H1 (cell line): ENCODE data around the gene EEPD1.
"Not testable (repeated sequence)": the region's sequence is repeated elsewhere in the genome, so short reads cannot be mapped to it uniquely, and the experiment has no call there.

Source experiments
- BRCA1 ChIP-seq: IDR thresholded peaks from 2 replicates; pipeline ENCODE4 v1.6.1; 2012; ENCODE audit warnings: low read depth, low read length, improper control_type of control experiment
- CREB1 ChIP-seq: IDR thresholded peaks from 2 replicates; pipeline ENCODE4 v1.6.1; 2012; ENCODE audit warnings: inconsistent platforms
- JUN ChIP-seq: IDR thresholded peaks from 2 replicates; pipeline ENCODE4 v1.6.1; 2011; ENCODE audit warnings: low read depth, mild to moderate bottlenecking, improper control_type of control experiment, low read length
- KDM1A ChIP-seq: fragments of 200-600, 300-600 bp; sonication (generic); IDR thresholded peaks from 2 replicates; pipeline ENCODE4 v1.7.1; 2016; ENCODE audit warnings: mild to moderate bottlenecking, low read length, borderline replicate concordance
- POLR2AphosphoS5 ChIP-seq: IDR thresholded peaks from 2 replicates; pipeline ENCODE4 v1.6.1; 2011; ENCODE audit warnings: low read depth, low read length
- RAD21 ChIP-seq, 2 experiments: IDR thresholded peaks in 1 of 2; conservative IDR thresholded peaks in 1 of 2; 2 replicates each; pipeline ENCODE4 v1.6.1; 2011; ENCODE audit warnings: low read depth in 2 of 2, low read length in 2 of 2, improper control_type of control experiment in 1 of 2, inconsistent platforms in 1 of 2, mild to moderate bottlenecking in 1 of 2, moderate library complexity in 1 of 2
- SUZ12 ChIP-seq: fragments of 200-600 bp; sonication (generic); IDR thresholded peaks from 2 replicates; pipeline ENCODE4 v1.6.1; 2012; ENCODE audit warnings: mild to moderate bottlenecking, inconsistent platforms, low read length, moderate library complexity, mixed read lengths
- TCF12 ChIP-seq: IDR thresholded peaks from 2 replicates; pipeline ENCODE4 v1.6.1; 2011; ENCODE audit warnings: low read depth, mild to moderate bottlenecking, low read length
- YY1 ChIP-seq: IDR thresholded peaks from 2 replicates; pipeline ENCODE4 v1.6.1; 2011; ENCODE audit warnings: low read depth, mild to moderate bottlenecking, low read length

- TF ChIP-seq SUZ12; TCF12; RAD21 (IDR thresholded peaks at IDR 0.05 in 1 of 2, conservative IDR thresholded peaks at IDR 0.05 in 1 of 2; ENCODE audit: low read depth in 2 of 2, low read length in 2 of 2); YY1; JUN; BRCA1; KDM1A; POLR2AphosphoS5; CREB1: not testable (repeated sequence)
These were observed 105.6 kb downstream of the EEPD1 start for GRCh38 chr7:36258510-36259259.
